Breast epithelium (tissue), 4 donors: Measurements from ENCODE around the gene COX17. TPM values are rescaled to one million over a fixed set of nuclear protein-coding genes. Genes with fewer than 3 reads are reported as not detected.

Source experiments
- DNase-seq, 2 donors: peaks; one replicate each; pipeline ENCODE4 v3.0.0-alpha.2; 2019; ENCODE audit warnings: low spot score in 2 of 2
- H3K27ac ChIP-seq, 2 donors: fragments of 200-600 bp; sonication (generic) in 1 of 2; one replicate each; pipeline ENCODE4 v1.5.1; 2016 to 2019; ENCODE audit warnings: mild to moderate bottlenecking in 1 of 2
- H3K27me3 ChIP-seq, 2 donors: fragments of 200-600 bp; sonication (generic) in 1 of 2; one replicate each; pipeline versions ENCODE4 v1.5.1 to v1.6.0; 2017 to 2019; ENCODE audit warnings: control low read depth in 1 of 2, mild to moderate bottlenecking in 1 of 2
- H3K36me3 ChIP-seq: fragments of 200-600 bp; one replicate; pipeline ENCODE4 v1.5.1; 2019
- H3K4me1 ChIP-seq, 2 donors: fragments of 200-600 bp; sonication (generic); one replicate each; pipeline ENCODE4 v1.5.1; 2016 to 2019; ENCODE audit warnings: control low read depth in 1 of 2
- H3K4me3 ChIP-seq, 3 donors: fragments of 200-600 bp; sonication (generic); 1 replicate in 2 of 3; 2 replicates in 1 of 3; pipeline ENCODE4 v1.5.1; 2016 to 2019; ENCODE audit warnings: mild to moderate bottlenecking in 3 of 3, moderate library complexity in 2 of 3
- H3K9me3 ChIP-seq, 2 donors: fragments of 200-600 bp; sonication (generic) in 1 of 2; one replicate each; pipeline ENCODE4 v1.5.1; 2016 to 2019; ENCODE audit warnings: control low read depth in 1 of 2
- CTCF ChIP-seq, 3 donors: fragments of 450-650 bp; IDR thresholded peaks; one replicate each; pipeline ENCODE4 v1.5.1; 2016 to 2017; ENCODE audit warnings: antibody characterized with exemption in 3 of 3, mild to moderate bottlenecking in 3 of 3, moderate library complexity in 3 of 3
- POLR2A ChIP-seq: fragments of 450-650 bp; IDR thresholded peaks from one replicate; pipeline ENCODE4 v1.6.1; 2016; ENCODE audit warnings: antibody characterized with exemption, mild to moderate bottlenecking, moderate library complexity
- POLR2AphosphoS5 ChIP-seq, 3 donors: sonication (generic); formaldehyde crosslinking; IDR thresholded peaks; one replicate each; pipeline ENCODE4 v1.6.1; 2017; ENCODE audit warnings: antibody characterized with exemption in 3 of 3
- intact Hi-C: fragments of 100-400 bp; cut with DNase I; formaldehyde crosslinking; loops from one replicate; pipeline ENCODE4 v1.15.1; 2023; ENCODE audit warnings: low total_unique reads
- total RNA-seq, 3 donors: library from RNA; depleted of rRNA; stranded (reverse); fragments of >200 nt; gene quantifications; one replicate each; pipeline ENCODE4 v1.1.0, GENCODE V29; 2016

The COX17 gene
- total RNA-seq, 3 donors from 2014 or later = 26.7 to 42.6 (median 33.4) TPM

- no peaks in the 10 kb centered on the region for H3K9me3 ChIP-seq
- H3K4me1 ChIP-seq = no peaks in the 10 kb centered on the region
- H3K4me3 ChIP-seq = no peak overlapping the region
- DNase-seq = no peak
- no peak overlapping the region for H3K27ac ChIP-seq
- intact Hi-C loops = no loop called here
- no peaks in the 10 kb centered on the region for H3K36me3 ChIP-seq
- no peaks in the 10 kb centered on the region for H3K27me3 ChIP-seq
- no peak for TF ChIP-seq CTCF (IDR thresholded peaks at IDR 0.05)
- no peak for TF ChIP-seq POLR2AphosphoS5 (IDR thresholded peaks at IDR 0.05)
- no peak for TF ChIP-seq POLR2A
Measured at GRCh38 chr3:119644481-119644880, 32.7 kb downstream of the COX17 start.

GRCh38 chr3:119643528-119643927, 33.7 kb downstream of the COX17 start:
- Histone ChIP-seq H3K27ac (no peak overlapping the region), H3K36me3 (no peaks in the 10 kb centered on the region), H3K4me1 (no peaks in the 10 kb centered on the region), H3K4me3 (no peak overlapping the region), H3K27me3 (no peaks in the 10 kb centered on the region), H3K9me3 (no peaks in the 10 kb centered on the region)
- no peak for DNase-seq
- TF ChIP-seq POLR2AphosphoS5 (IDR thresholded peaks at IDR 0.05) = no peak
- no peak for TF ChIP-seq POLR2A
- TF ChIP-seq CTCF (IDR thresholded peaks at IDR 0.05) = no peak
- intact Hi-C loops = no loop called here

GRCh38 chr3:119642746-119643473, 34.3 kb downstream of the COX17 start:
- H3K36me3 ChIP-seq = no peaks in the 10 kb centered on the region
- intact Hi-C loops = no loop called here
- no peaks in the 10 kb centered on the region for H3K27me3 ChIP-seq
- no peaks in the 10 kb centered on the region for H3K9me3 ChIP-seq
- TF ChIP-seq POLR2AphosphoS5 (IDR thresholded peaks at IDR 0.05) = no peak
- no peak for TF ChIP-seq POLR2A
- no peak for TF ChIP-seq CTCF (IDR thresholded peaks at IDR 0.05)
- DNase-seq = no peak
- H3K27ac ChIP-seq = no peak overlapping the region
- H3K4me3 ChIP-seq = no peak overlapping the region
- no peaks in the 10 kb centered on the region for H3K4me1 ChIP-seq

GRCh38 chr3:119641416-119641815, 35.8 kb downstream of the COX17 start:
- H3K36me3 ChIP-seq = no peaks in the 10 kb centered on the region
- H3K27ac ChIP-seq = no peak overlapping the region
- no peaks in the 10 kb centered on the region for H3K9me3 ChIP-seq
- intact Hi-C loops = no loop called here
- no peaks in the 10 kb centered on the region for H3K27me3 ChIP-seq
- no peaks in the 10 kb centered on the region for H3K4me1 ChIP-seq
- DNase-seq = no peak
- H3K4me3 ChIP-seq = no peak overlapping the region
- no peak for TF ChIP-seq POLR2AphosphoS5 (IDR thresholded peaks at IDR 0.05)
- no peak for TF ChIP-seq CTCF (IDR thresholded peaks at IDR 0.05)
- no peak for TF ChIP-seq POLR2A

- intact Hi-C loops = no loop called here
- DNase-seq = no peak
- Histone ChIP-seq H3K4me1 (no peaks in the 10 kb centered on the region), H3K9me3 (no peaks in the 10 kb centered on the region), H3K36me3 (no peaks in the 10 kb centered on the region), H3K4me3 (no peak overlapping the region), H3K27me3 (no peaks in the 10 kb centered on the region), H3K27ac (peak overlapping the region in 1 of 2 donors; percentile 85)
- no peak for TF ChIP-seq CTCF (IDR thresholded peaks at IDR 0.05)
- no peak for TF ChIP-seq POLR2AphosphoS5 (IDR thresholded peaks at IDR 0.05)
- no peak for TF ChIP-seq POLR2A
Measured at GRCh38 chr3:119639494-119640350, 37.5 kb downstream of the COX17 start.
